Neural progenitor cell (in vitro differentiated cells): ENCODE measurements around the gene LRP6. TPM values are rescaled to one million over a fixed set of nuclear protein-coding genes. Genes with fewer than 3 reads are reported as not detected.

ENCODE experiments used
- DNase-seq: peaks from one replicate; pipeline ENCODE4 v3.0.0-alpha.2; 2016; ENCODE audit warnings: low spot score
- H2AFZ ChIP-seq: fragments of 200-600 bp; sonication (generic); replicated peaks from 2 replicates; pipeline ENCODE4 v1.6.1; 2016; ENCODE audit warnings: antibody characterized with exemption
- H3F3A ChIP-seq: fragments of 200-600 bp; sonication (generic); 2 replicates; pipeline ENCODE4 v1.6.1; 2016; ENCODE audit warnings: antibody characterized with exemption, low read depth
- H3K27ac ChIP-seq: fragments of 200-600 bp; sonication (generic); 2 replicates; pipeline ENCODE4 v1.5.1; 2016; ENCODE audit warnings: mild to moderate bottlenecking
- H3K27me3 ChIP-seq: fragments of 200-600 bp; sonication (generic); 2 replicates; pipeline ENCODE4 v1.6.1; 2016; ENCODE audit warnings: mild to moderate bottlenecking, moderate library complexity
- H3K36me3 ChIP-seq: fragments of 200-600 bp; sonication (generic); 2 replicates; pipeline ENCODE4 v1.5.1; 2016
- H3K4me1 ChIP-seq: fragments of 200-600 bp; sonication (generic); 2 replicates; pipeline ENCODE4 v1.6.1; 2016; ENCODE audit warnings: mixed run types
- H3K4me2 ChIP-seq: fragments of 200-600 bp; sonication (generic); 2 replicates; pipeline ENCODE4 v1.6.1; 2016
- H3K4me3 ChIP-seq: fragments of 200-600 bp; sonication (generic); 2 replicates; pipeline ENCODE4 v1.5.1; 2016
- H3K79me2 ChIP-seq: fragments of 200-600 bp; sonication (generic); 2 replicates; pipeline ENCODE4 v1.6.1; 2016; ENCODE audit warnings: low read depth
- H3K9ac ChIP-seq: fragments of 200-600 bp; sonication (generic); 2 replicates; pipeline ENCODE4 v1.6.1; 2016
- H3K9me3 ChIP-seq: fragments of 200-600 bp; sonication (generic); 2 replicates; pipeline ENCODE4 v1.5.1; 2016; ENCODE audit warnings: low read depth
- H4K20me1 ChIP-seq: fragments of 200-600 bp; sonication (generic); 2 replicates; pipeline ENCODE4 v1.6.1; 2016; ENCODE audit warnings: low read depth
- H3K27ac Mint-ChIP-seq: 3 replicates; pipeline ENCODE4 v1.8.0; 2021; ENCODE audit warnings: mixed read lengths
- H3K27me3 Mint-ChIP-seq: 2 replicates; pipeline ENCODE4 v1.8.0; 2022; ENCODE audit warnings: low read depth, mild to moderate bottlenecking, inconsistent platforms, moderate library complexity, mixed read lengths; ENCODE audit not compliant: insufficient read depth
- H3K36me3 Mint-ChIP-seq: 3 replicates; pipeline ENCODE4 v1.8.0; 2021; ENCODE audit warnings: mixed read lengths
- H3K4me1 Mint-ChIP-seq: 3 replicates; pipeline ENCODE4 v1.8.0; 2021; ENCODE audit warnings: mixed read lengths
- H3K4me3 Mint-ChIP-seq: 3 replicates; pipeline ENCODE4 v1.8.0; 2021; ENCODE audit warnings: mild to moderate bottlenecking, moderate library complexity, mixed read lengths
- H3K9me3 Mint-ChIP-seq: 3 replicates; pipeline ENCODE4 v1.8.0; 2020; ENCODE audit warnings: mixed read lengths
- EZH2 ChIP-seq: fragments of 200-600 bp; sonication (generic); IDR thresholded peaks from 2 replicates; pipeline ENCODE4 v1.6.1; 2017; ENCODE audit warnings: antibody characterized with exemption, mild to moderate bottlenecking, moderate library complexity
- EZH2phosphoT487 ChIP-seq: fragments of 200-600 bp; sonication (generic); IDR thresholded peaks from 2 replicates; pipeline ENCODE4 v1.6.1; 2017; ENCODE audit warnings: antibody characterized with exemption
- total RNA-seq: library from RNA; depleted of rRNA; stranded (reverse); fragments of >200 nt; gene quantifications from 2 replicates; pipeline ENCODE4 v1.2.3, GENCODE V29; 2015; ENCODE audit warnings: low replicate concordance
- TF ChIP-seq, protein P1 (sequence below): fragments of 200-600 bp; sonication (generic); IDR thresholded peaks from 2 replicates; pipeline ENCODE4 v1.5.1; 2017; ENCODE audit warnings: antibody characterized with exemption, mild to moderate bottlenecking

LRP6 gene
- total RNA-seq, 1 donor from 2014 or later, result 68.0 TPM

DNA sequence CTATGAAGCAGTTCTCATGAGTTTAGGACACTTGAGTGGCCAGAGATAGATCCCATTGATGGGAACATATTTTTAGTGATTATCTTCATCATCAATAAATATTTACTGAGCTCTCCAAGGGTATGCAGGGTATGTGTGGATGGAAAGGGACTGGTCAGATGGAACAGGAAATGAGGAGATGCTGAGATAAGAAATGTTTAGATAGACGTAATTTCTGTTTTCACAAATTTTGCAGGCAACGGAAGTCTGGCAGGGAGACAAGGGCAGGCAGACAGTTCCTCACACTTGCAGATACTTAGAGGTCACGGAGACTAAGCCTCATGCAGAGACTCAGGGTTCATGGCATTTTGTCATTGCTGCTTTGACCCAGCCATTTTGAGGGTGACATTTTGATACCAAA lies 171.8 kb downstream of the LRP6 start:
- Histone ChIP-seq H3K4me1 (no peaks in the 10 kb centered on the region), H3K9me3 (no peaks in the 10 kb centered on the region), H3K9ac (no peak overlapping the region), H3K27me3 (no peaks in the 10 kb centered on the region), H3K36me3 (no peaks in the 10 kb centered on the region), H3K4me2 (no peak overlapping the region), H3K4me3 (no peak overlapping the region), H3K27ac (no peak overlapping the region), H2AFZ (no peak overlapping the region), H4K20me1 (no peaks in the 10 kb centered on the region), H3K79me2 (no peaks in the 10 kb centered on the region), H3F3A (no peaks in the 10 kb centered on the region)
- no peak for DNase-seq
- Mint-ChIP-seq H3K36me3 (peaks cover 7% of the 10 kb centered on the region), H3K27ac (no peak overlapping the region), H3K9me3 (no peaks in the 10 kb centered on the region), H3K4me3 (no peak overlapping the region), H3K4me1 (no peaks in the 10 kb centered on the region), H3K27me3 (peaks cover 2% of the 10 kb centered on the region)
- TF ChIP-seq, protein P1, sequence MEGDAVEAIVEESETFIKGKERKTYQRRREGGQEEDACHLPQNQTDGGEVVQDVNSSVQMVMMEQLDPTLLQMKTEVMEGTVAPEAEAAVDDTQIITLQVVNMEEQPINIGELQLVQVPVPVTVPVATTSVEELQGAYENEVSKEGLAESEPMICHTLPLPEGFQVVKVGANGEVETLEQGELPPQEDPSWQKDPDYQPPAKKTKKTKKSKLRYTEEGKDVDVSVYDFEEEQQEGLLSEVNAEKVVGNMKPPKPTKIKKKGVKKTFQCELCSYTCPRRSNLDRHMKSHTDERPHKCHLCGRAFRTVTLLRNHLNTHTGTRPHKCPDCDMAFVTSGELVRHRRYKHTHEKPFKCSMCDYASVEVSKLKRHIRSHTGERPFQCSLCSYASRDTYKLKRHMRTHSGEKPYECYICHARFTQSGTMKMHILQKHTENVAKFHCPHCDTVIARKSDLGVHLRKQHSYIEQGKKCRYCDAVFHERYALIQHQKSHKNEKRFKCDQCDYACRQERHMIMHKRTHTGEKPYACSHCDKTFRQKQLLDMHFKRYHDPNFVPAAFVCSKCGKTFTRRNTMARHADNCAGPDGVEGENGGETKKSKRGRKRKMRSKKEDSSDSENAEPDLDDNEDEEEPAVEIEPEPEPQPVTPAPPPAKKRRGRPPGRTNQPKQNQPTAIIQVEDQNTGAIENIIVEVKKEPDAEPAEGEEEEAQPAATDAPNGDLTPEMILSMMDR, result no peak

DNA sequence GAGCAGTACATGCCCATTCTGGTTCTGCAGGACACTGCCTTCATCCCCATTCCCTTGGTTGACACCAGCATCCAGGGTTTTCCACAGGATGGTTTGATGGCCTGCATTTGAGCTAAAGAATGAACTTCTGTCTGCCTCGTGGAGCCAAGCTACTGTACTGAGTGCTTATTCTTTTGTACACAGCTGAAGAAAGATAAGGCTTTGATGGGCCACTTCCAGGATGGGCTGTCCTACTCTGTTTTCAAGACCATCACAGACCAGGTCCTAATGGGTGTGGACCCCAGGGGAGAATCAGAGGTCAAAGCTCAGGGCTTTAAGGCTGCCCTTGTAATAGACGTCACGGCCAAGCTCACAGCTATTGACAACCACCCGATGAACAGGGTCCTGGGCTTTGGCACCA lies 172.4 kb downstream of the LRP6 start:
- H3K4me3 ChIP-seq, result no peak overlapping the region
- no peak overlapping the region for H3K27ac Mint-ChIP-seq
- no peaks in the 10 kb centered on the region for H3K36me3 ChIP-seq
- H3K4me3 Mint-ChIP-seq, result no peak overlapping the region
- H3K36me3 Mint-ChIP-seq, result peaks cover 7% of the 10 kb centered on the region
- no peaks in the 10 kb centered on the region for H3F3A ChIP-seq
- H3K27me3 Mint-ChIP-seq, result peaks cover 2% of the 10 kb centered on the region
- DNase-seq, result no peak
- no peak overlapping the region for H3K9ac ChIP-seq
- no peak overlapping the region for H3K27ac ChIP-seq
- no peaks in the 10 kb centered on the region for H3K9me3 Mint-ChIP-seq
- no peaks in the 10 kb centered on the region for H3K27me3 ChIP-seq
- H3K4me2 ChIP-seq, result no peak overlapping the region
- H3K9me3 ChIP-seq, result no peaks in the 10 kb centered on the region
- H2AFZ ChIP-seq, result no peak overlapping the region
- no peaks in the 10 kb centered on the region for H4K20me1 ChIP-seq
- H3K4me1 Mint-ChIP-seq, result no peaks in the 10 kb centered on the region
- TF ChIP-seq, protein P1, result no peak
- TF ChIP-seq EZH2phosphoT487, result no peak
- no peak for TF ChIP-seq EZH2
- H3K4me1 ChIP-seq, result no peaks in the 10 kb centered on the region
- H3K79me2 ChIP-seq, result no peaks in the 10 kb centered on the region

DNA sequence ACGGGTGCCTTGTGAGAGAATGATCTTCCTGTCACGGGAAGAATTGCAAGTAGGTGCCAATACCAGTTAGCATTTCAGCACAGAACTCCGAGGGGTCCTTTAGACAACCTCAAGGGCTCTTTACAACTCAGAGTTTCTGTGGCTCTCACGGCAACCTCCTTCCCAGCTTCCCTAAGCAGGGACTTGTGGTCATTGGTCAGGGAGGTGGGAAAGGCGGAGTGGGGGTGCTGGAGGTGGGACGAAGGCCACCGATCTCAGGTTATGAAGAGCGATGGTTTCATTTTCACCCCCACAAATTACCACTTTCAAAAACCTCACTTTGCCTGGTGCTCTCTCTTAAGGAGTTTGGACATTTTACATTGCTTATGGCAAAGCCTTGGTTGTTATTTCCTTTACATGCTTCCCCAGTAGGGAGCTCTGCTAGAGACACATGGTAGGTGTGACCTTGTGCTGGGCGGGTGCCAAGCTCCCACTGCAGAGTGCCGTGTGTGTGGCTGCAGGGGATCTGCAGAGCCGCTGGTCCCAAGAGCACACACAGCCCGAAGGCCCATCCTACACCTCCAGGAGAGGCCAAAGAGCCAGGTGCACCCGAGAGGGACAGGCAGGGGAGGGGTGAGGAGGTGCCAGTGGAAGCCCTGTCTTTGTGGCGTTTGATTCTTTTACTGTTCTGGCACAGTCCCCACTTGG lies 174.7 kb downstream of the LRP6 start:
- no peaks in the 10 kb centered on the region for H3K9me3 Mint-ChIP-seq
- H3K36me3 ChIP-seq, result no peaks in the 10 kb centered on the region
- peaks cover 3% of the 10 kb centered on the region for H3F3A ChIP-seq
- H4K20me1 ChIP-seq, result peaks cover 2% of the 10 kb centered on the region
- no peak overlapping the region for H3K27ac Mint-ChIP-seq
- no peak overlapping the region for H3K9ac ChIP-seq
- H3K27me3 Mint-ChIP-seq, result peaks cover 5% of the 10 kb centered on the region
- DNase-seq, result no peak
- H2AFZ ChIP-seq, result no peak overlapping the region
- H3K4me3 ChIP-seq, result no peak overlapping the region
- H3K27ac ChIP-seq, result no peak overlapping the region
- H3K4me1 Mint-ChIP-seq, result peaks cover 11% of the 10 kb centered on the region
- peaks cover 2% of the 10 kb centered on the region for H3K36me3 Mint-ChIP-seq
- H3K79me2 ChIP-seq, result no peaks in the 10 kb centered on the region
- H3K27me3 ChIP-seq, result no peaks in the 10 kb centered on the region
- H3K4me3 Mint-ChIP-seq, result no peak overlapping the region
- peaks cover 5% of the 10 kb centered on the region for H3K4me1 ChIP-seq
- TF ChIP-seq, protein P1, result no peak
- TF ChIP-seq EZH2phosphoT487 (no peak), EZH2 (no peak)
- no peaks in the 10 kb centered on the region for H3K9me3 ChIP-seq
- no peak overlapping the region for H3K4me2 ChIP-seq
